ENCODE data around the gene ZC3H18. TPM values are rescaled to one million over a fixed set of nuclear protein-coding genes. Genes with fewer than 3 reads are reported as not detected.

The ZC3H18 gene
- total RNA-seq (100 to 1,000 TPM in 1 of 5 donors, 10 to 100 TPM in 4; 15.5 to 312 (median 23.9) TPM), polyA plus RNA-seq (10 to 100 TPM; 16.1 to 20.2 (median 16.7) TPM)
- long read RNA-seq, donor 1 = 0 reads
- long read RNA-seq, donor 2, partial matches to known transcripts = 290 of 293 reads
- long read RNA-seq, donor 2, other reads (novel, unspliced or antisense) = 0 of 293 reads
- long read RNA-seq, donor 3, partial matches to known transcripts = 5 of 9 reads
- long read RNA-seq, donor 3, other reads (novel, unspliced or antisense) = 0 of 9 reads
- long read RNA-seq, donor 4 = 0 reads
- long read RNA-seq, donor 5, partial matches to known transcripts = 0 of 2 reads
- long read RNA-seq, donor 5, other reads (novel, unspliced or antisense) = 0 of 2 reads
- long read RNA-seq, donor 6, partial matches to known transcripts = 0 of 3 reads
- long read RNA-seq, donor 6, other reads (novel, unspliced or antisense) = 0 of 3 reads
- long read RNA-seq, donor 7, partial matches to known transcripts = 7 of 8 reads
- long read RNA-seq, donor 7, other reads (novel, unspliced or antisense) = 0 of 8 reads
- long read RNA-seq, donor 8, partial matches to known transcripts = 43 of 163 reads
- long read RNA-seq, donor 8, other reads (novel, unspliced or antisense) = 120 of 163 reads
- long read RNA-seq, donor 9, partial matches to known transcripts = 0 of 1 reads
- long read RNA-seq, donor 9, other reads (novel, unspliced or antisense) = 0 of 1 reads
- long read RNA-seq, donor 10, partial matches to known transcripts = 0 of 1 reads
- long read RNA-seq, donor 10, other reads (novel, unspliced or antisense) = 0 of 1 reads

DNA sequence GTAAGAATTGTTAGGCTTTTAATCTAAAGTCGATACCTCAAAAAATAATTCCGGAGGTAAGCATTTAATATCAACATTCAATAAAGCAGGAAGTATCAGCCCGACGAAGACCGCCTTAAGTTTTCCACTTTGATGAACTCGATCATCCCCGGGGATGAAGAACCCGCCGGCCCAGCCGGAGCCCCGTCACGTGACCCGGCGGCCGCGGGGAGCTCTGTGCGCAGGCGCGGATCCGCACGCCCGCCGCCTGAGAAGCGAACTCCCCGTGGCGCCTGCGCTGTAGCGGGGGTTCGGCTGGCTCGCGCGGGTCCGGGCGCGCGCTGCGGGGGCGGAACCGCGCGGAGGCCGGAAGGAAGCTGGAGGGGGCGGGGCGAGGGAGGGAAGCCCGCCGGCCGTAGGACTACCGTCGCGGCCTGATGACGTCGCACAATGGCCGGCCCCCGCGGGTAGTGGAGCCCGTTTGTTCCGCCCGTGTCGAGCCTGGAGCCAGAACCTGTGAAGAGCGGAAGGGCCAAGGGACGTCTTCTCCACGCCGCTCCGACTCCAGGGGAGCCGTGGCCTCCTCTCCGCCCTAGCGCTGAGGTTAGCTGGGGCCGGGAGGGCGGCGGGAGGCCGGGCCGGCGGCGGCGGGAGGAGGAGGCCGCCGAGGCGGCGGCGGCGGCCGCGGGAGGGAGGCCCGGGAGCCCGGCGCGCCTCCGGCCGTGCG lies at the start of gene ZC3H18:
ZC3H18 (plus strand) TSS at position 419 of the 706 bp plus-strand sequence. CDS start 6,721 bp downstream, outside the sequence.
- intact Hi-C loops (cut with DNase I; ENCODE audit: low total_unique reads) = no loop called here
- H3K4me1 ChIP-seq = peaks cover 19 to 45% (median 30%) of the 10 kb centered on the region in 4 donors
- H3K27ac ChIP-seq = peak within 1 kb of the TSS; percentile 84 to 96 (median 87)
- 0 to 1% (median 0%) methylated on average over 25 to 87 of the region's 90 CpGs for WGBS, 5 donors
- H3K36me3 ChIP-seq = peaks cover 0 to 30% (median 28%) of the 10 kb centered on the region in 4 donors
- peak; percentile 98 to 99 for DNase-seq
- peak within 1 kb of the TSS; percentile 88 to 98 (median 90) for H3K4me3 ChIP-seq
- H3K27me3 ChIP-seq = no peaks in the 10 kb centered on the region
- H3K9me3 ChIP-seq = no peaks in the 10 kb centered on the region
- no peak for TF ChIP-seq POLR2A (IDR thresholded peaks at IDR 0.05)
- no peak for TF ChIP-seq EP300 (IDR thresholded peaks at IDR 0.05)
- TF ChIP-seq, protein P1, sequence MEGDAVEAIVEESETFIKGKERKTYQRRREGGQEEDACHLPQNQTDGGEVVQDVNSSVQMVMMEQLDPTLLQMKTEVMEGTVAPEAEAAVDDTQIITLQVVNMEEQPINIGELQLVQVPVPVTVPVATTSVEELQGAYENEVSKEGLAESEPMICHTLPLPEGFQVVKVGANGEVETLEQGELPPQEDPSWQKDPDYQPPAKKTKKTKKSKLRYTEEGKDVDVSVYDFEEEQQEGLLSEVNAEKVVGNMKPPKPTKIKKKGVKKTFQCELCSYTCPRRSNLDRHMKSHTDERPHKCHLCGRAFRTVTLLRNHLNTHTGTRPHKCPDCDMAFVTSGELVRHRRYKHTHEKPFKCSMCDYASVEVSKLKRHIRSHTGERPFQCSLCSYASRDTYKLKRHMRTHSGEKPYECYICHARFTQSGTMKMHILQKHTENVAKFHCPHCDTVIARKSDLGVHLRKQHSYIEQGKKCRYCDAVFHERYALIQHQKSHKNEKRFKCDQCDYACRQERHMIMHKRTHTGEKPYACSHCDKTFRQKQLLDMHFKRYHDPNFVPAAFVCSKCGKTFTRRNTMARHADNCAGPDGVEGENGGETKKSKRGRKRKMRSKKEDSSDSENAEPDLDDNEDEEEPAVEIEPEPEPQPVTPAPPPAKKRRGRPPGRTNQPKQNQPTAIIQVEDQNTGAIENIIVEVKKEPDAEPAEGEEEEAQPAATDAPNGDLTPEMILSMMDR (IDR thresholded peaks at IDR 0.05) = no peak
- TF ChIP-seq POLR2AphosphoS5 (IDR thresholded peaks at IDR 0.05) = peak; percentile 55 to 92 (median 84)

DNA sequence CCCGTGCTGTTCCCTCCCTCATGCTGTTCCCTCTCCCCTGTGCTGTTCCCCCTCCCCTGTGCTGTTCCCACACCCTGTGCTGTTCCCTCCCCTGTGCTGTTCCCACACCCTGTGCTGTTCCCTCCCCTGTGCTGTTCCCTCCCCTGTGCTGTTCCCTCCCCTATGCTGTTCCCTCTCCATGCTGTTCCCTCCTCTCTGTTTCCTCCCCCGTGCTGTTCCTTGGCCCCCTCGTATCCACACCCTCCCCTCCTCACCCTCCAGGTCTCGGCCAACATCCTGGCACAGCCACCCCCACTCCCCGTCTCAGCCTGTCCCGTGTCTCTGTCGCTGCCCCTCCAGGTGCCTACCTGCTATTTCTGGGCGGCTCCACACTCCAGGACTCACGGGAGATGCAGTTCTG lies 48.5 kb upstream of the ZC3H18 start:
- Histone ChIP-seq H3K36me3 (peaks cover 0 to 2% (median 0%) of the 10 kb centered on the region in 4 donors), H3K27ac (peak overlapping the region in 2 of 5 donors; percentile 29 to 67), H3K9me3 (no peaks in the 10 kb centered on the region), H3K27me3 (peaks cover 2 to 91% (median 3%) of the 10 kb centered on the region in 3 donors), H3K4me1 (peaks cover 38 to 50% (median 44%) of the 10 kb centered on the region in 4 donors), H3K4me3 (no peak overlapping the region)
- TF ChIP-seq POLR2AphosphoS5 (IDR thresholded peaks at IDR 0.05) (no peak), POLR2A (IDR thresholded peaks at IDR 0.05) (no peak), EP300 (IDR thresholded peaks at IDR 0.05) (no peak)
- TF ChIP-seq, protein P1 (IDR thresholded peaks at IDR 0.05) = no peak
- intact Hi-C loops (cut with DNase I; ENCODE audit: low total_unique reads) = loop anchor here (10.0 kb wide), 1 partner anchor 77 kb away; no protein-coding TSS in a partner anchor
- WGBS, 5 donors = 41 to 66% (median 49%) methylated on average over 9 of the region's 9 CpGs
- DNase-seq = no peak

DNA sequence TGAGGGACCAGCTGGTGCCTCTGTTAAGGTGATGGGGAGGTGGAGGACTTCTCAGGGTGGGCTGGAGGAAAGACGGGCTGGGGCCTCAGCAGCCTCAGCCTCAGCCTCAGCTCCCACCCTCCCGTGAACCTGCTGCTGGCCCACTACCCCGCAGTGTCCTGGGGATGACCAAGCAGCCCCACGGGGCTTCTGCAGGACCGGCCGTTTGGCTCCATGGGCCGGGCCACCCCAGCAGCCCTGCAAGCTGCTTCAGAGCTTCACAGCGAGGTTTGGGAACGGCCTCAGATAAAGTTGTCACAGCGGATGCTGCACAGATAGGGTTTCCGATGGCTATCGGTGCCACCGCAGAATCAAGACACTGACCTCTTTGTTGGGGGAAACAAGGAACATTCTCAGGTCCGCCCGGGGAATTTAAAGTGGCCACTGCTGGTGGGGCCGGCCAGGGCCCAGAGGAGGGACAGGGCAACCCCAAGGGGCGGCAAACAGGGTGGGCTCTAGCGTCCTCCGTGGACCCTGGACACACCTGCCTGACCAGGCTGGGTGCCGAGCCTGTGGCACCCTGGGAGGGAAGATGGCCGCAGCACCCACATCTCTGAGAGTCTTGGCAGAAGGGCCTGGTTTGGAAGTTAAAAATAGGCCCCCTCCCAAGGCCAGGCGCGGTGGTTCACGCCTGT lies 47.8 kb upstream of the ZC3H18 start:
- H3K27ac ChIP-seq = peak overlapping the region in 4 of 5 donors; percentile 67 to 82 (median 76)
- peaks cover 0 to 90% (median 3%) of the 10 kb centered on the region in 3 donors for H3K27me3 ChIP-seq
- intact Hi-C loops (cut with DNase I; ENCODE audit: low total_unique reads) = loop anchor here (10.0 kb wide), 1 partner anchor 78 kb away; no protein-coding TSS in a partner anchor
- TF ChIP-seq POLR2AphosphoS5 (IDR thresholded peaks at IDR 0.05) (no peak), EP300 (IDR thresholded peaks at IDR 0.05) (no peak), POLR2A (IDR thresholded peaks at IDR 0.05) (no peak)
- TF ChIP-seq, protein P1 (IDR thresholded peaks at IDR 0.05) = no peak
- no peak overlapping the region for H3K4me3 ChIP-seq
- WGBS, 5 donors = 38 to 55% (median 50%) methylated on average over 16 to 24 of the region's 24 CpGs
- H3K4me1 ChIP-seq = peaks cover 45 to 58% (median 51%) of the 10 kb centered on the region in 4 donors
- no peaks in the 10 kb centered on the region for H3K36me3 ChIP-seq
- no peak for DNase-seq
- no peaks in the 10 kb centered on the region for H3K9me3 ChIP-seq

Measured in stomach (tissue), 19 donors.